Glomerular endothelial cell (primary cell): Measurements from ENCODE around the gene ENOX1. TPM values are rescaled to one million over a fixed set of nuclear protein-coding genes. Genes with fewer than 3 reads are reported as not detected.
"Not testable (repeated sequence)": the region's sequence is repeated elsewhere in the genome, so short reads cannot be mapped to it uniquely, and the experiment has no call there.

ENCODE experiments used
- DNase-seq: peaks from one replicate; pipeline ENCODE4 v3.0.0-alpha.2; 2011; ENCODE audit warnings: low read depth, low spot score; ENCODE audit errors: extremely low read depth
- total RNA-seq: library from RNA; depleted of rRNA; stranded (reverse); fragments of >200 nt; gene quantifications from 2 replicates; pipeline ENCODE4 v1.2.3, GENCODE V29; 2015

ENOX1 gene
- total RNA-seq, 1 donor from 2014 or later: 0.18 TPM

- no peak for DNase-seq
Measured at GRCh38 chr13:43185226-43185625, 601.5 kb downstream of the ENOX1 start.

GRCh38 chr13:43180837-43181236 is 605.9 kb downstream of the ENOX1 start:
- no peak for DNase-seq

DNA sequence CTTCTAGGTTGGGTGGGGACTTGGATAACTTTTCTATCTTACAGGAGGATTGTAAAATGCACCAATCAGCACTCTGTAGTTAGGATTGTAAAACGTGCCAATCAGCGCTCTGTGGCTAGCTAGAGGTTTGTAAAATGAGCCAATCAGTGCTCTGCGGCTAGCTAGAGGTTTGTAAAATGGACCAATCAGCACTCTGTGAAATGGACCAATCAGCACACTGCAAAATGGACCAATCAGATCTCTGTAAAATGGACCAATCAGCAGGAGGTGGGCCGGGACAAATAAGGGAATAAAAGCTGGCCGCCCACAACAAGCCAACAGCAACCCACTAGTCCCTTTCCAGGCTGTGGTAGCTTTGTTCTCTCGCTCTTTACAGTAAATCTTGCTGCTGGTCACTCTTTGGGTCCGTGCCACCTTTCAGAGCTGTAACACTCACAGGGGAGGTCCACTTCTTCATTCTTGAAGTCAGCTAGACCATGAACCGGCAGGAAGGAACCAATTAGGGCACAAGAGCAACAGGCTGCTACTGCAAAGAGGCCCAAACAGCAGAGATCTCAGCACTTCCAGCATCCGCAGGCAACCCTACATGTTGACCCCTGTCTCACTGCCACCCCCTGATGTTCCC is 606.6 kb downstream of the ENOX1 start:
- no peak for DNase-seq

- DNase-seq: no peak
Measured at GRCh38 chr13:43171489-43171888, 615.3 kb downstream of the ENOX1 start.

- no peak for DNase-seq
Measured at GRCh38 chr13:43170506-43170905, 616.3 kb downstream of the ENOX1 start.

- not testable (repeated sequence) for DNase-seq
Measured at GRCh38 chr13:43168434-43168833, 618.3 kb downstream of the ENOX1 start.

- DNase-seq: no peak
Measured at GRCh38 chr13:43167731-43168130, 619.0 kb downstream of the ENOX1 start.

- DNase-seq: no peak
Measured at GRCh38 chr13:43166644-43167457, 619.9 kb downstream of the ENOX1 start.

Other genes starting within 250 kb of the ENOX1 start
- gene CCDC122, start 92.8 kb upstream of the ENOX1 start, total RNA-seq: 6.1 and 6.2 TPM in 2 replicates
- 5.5 and 7.2 TPM in 2 replicates for gene LACC1, start 92.9 kb upstream of the ENOX1 start, total RNA-seq